Motor neuron (in vitro differentiated cells): ENCODE results near the gene DTX3L. TPM values are rescaled to one million over a fixed set of nuclear protein-coding genes. Genes with fewer than 3 reads are reported as not detected.

Experiments used
- ATAC-seq, 8 experiments: fragments of 200-7000 bp; cut with Tn5 transposase; replicated peaks in 6 of 8; 2 replicates each; pipeline ENCODE4 v1.8.0; 2021; ENCODE audit warnings: mild to moderate bottlenecking in 8 of 8, moderate library complexity in 8 of 8
- H3K27ac ChIP-seq, 2 donors: fragments of 250-450 bp; sonication (Bioruptor Pico); 2 replicates each; pipeline ENCODE4 v1.9.0; 2021; ENCODE audit warnings: antibody characterized with exemption in 2 of 2, mild to moderate bottlenecking in 2 of 2, moderate library complexity in 1 of 2
- H3K4me1 ChIP-seq, 2 donors: fragments of 250-450 bp; sonication (Bioruptor Pico); replicated peaks in 1 of 2; 2 replicates each; pipeline ENCODE4 v1.6.1; 2021; ENCODE audit warnings: antibody characterized with exemption in 2 of 2, mild to moderate bottlenecking in 2 of 2, moderate library complexity in 1 of 2
- H3K4me3 ChIP-seq, 5 donors: fragments of 250-450 bp; sonication (Bioruptor Pico); 2 replicates each; pipeline ENCODE4 v1.9.0; 2021; ENCODE audit warnings: antibody characterized with exemption in 5 of 5, mild to moderate bottlenecking in 5 of 5, moderate library complexity in 4 of 5
- WGBS, 10 experiments: fragments of 450-650 bp; shearing (Covaris generic); methylation state at CpG; one replicate each; pipeline ENCODE4 v1.0.0; 2022; 5-methylcytosine and 5-hydroxymethylcytosine counted together
- in situ Hi-C, 9 experiments: fragments of 400-800 bp; cut with MboI; loops; one replicate each; pipeline ENCODE4 v1.15.0; 2021; ENCODE audit warnings: low sequenced_read_pairs in 9 of 9, low pct_unique_long_range_greater_than_20kb in 2 of 9; ENCODE audit not compliant: unreplicated experiment in 9 of 9
- total RNA-seq, 8 experiments: library from RNA; unstranded; fragments of 300-600 nt; gene quantifications; 2 replicates each; pipeline versions ENCODE4 v1.2.3 to v1.2.4, GENCODE V29; 2022

The DTX3L gene
- total RNA-seq, 8 experiments from 2014 or later, result 0.11 to 51.3 (median 7.2) TPM

- in situ Hi-C loops, result no loop called here
- H3K4me1 ChIP-seq, result peaks cover 0 to 6% of the 10 kb centered on the region in 2 donors
- no peak overlapping the region for H3K27ac ChIP-seq
- ATAC-seq, result peak in 2 of 8 experiments; percentile 27 to 75
- 0 to 83% (median 54%) methylated on average over 1 to 3 of the region's 3 CpGs; no CpG with 5 or more reads in 3 of the 10 experiments for WGBS, 10 experiments
- H3K4me3 ChIP-seq, result no peak overlapping the region
These were observed 8.8 kb downstream of the DTX3L start for GRCh38 chr3:122572940-122573412.

DNA sequence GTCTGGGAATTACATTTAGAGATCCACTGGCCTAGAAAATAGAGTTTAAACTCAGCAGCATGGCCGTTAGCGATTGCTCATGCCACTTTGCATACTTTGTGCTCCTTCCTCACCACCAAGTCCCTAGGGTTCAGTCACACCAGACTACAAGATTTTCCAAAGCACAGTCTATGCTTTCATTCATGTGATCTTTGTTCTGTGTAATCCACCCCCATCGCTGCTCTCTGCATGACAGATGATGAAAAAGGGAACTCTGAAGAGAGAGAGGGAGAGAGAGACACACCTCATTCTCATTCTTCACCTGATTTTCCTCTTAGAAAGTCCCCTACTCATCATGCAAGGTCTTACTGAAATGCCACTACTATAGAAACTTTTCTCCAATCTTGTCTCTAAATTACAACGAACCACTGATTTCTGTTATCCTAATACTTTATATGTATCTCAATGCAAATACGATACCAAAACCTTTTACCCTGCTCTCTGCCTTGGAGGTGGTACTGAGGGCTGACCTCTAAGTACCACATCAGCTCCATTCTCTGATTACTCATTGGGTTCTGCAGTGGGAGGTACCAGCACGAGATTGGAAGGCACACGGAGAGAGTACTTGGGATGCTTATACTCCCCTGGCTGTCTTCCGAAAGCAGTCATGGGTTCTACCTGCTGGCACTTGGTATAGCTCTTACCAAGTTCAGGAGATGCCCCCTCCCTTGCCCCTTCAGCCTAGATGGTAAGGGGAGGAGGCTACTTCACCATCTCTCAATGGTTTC is 12.2 kb downstream of the DTX3L start:
- peak in 6 of 8 experiments; percentile 33 to 88 (median 62) for ATAC-seq
- WGBS, 10 experiments, result 33 to 72% (median 57%) methylated on average over 1 to 8 of the region's 8 CpGs; no CpG with 5 or more reads in 1 of the 10 experiments
- H3K27ac ChIP-seq, result no peak overlapping the region
- peaks cover 0 to 6% of the 10 kb centered on the region in 2 donors for H3K4me1 ChIP-seq
- H3K4me3 ChIP-seq, result no peak overlapping the region
- in situ Hi-C loops, result no loop called here

- H3K27ac ChIP-seq, result no peak within 1 kb of the TSS
- ATAC-seq, result peak in 3 of 8 experiments; percentile 57 to 70 (median 63)
- WGBS, 10 experiments, result 3 to 83% (median 65%) methylated on average over 2 to 19 of the region's 40 CpGs; no CpG with 5 or more reads in 1 of the 10 experiments
- H3K4me3 ChIP-seq, result no peak within 1 kb of the TSS
- in situ Hi-C loops, result no loop called here
- peaks cover 0 to 6% of the 10 kb centered on the region in 2 donors for H3K4me1 ChIP-seq
These were observed 13.4 kb downstream of the DTX3L start, which contains the start of gene PARP15 for GRCh38 chr3:122577409-122578031. Gene PARP15, plus strand, starts transcription at chr3:122577650. Its CDS starts 18 bp downstream, at chr3:122577668.

DNA sequence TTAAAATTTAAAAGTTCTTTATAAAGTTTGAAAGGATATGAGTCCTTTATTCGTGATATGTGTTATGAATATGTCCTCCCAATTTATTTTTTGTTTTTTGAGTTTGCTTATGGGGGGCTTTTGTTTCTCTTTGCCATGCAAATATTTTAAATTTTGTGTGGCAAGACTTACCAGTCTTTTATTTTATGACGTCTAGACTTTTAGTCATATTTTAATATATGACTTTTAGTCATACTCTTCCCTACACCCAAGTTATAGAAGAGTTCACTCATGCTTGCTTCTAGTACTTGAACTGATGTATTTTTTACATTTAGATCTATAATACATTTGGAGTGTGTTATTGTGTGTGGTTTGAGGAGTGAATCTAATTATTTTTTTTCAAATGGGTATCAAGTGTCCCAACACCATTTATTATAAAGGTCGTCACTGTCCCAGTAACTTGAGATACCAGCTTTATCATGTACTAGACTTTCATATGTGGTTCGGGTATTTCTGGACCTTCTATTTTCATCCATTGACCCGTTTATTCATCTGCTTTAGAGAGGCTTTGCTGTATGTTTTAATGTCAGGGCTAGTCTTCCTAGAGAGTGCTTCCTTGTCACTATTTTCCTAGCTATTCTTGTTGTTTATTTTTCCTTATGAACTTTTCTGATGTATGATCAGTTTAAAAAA is 14.1 kb downstream of the DTX3L start:
- no peak overlapping the region for H3K27ac ChIP-seq
- WGBS, 10 experiments, result 27 to 80% (median 67%) methylated on average over 2 to 5 of the region's 5 CpGs; no CpG with 5 or more reads in 1 of the 10 experiments
- peak in 1 of 8 experiments; percentile 9 for ATAC-seq
- in situ Hi-C loops, result no loop called here
- H3K4me1 ChIP-seq, result peaks cover 0 to 6% of the 10 kb centered on the region in 2 donors
- H3K4me3 ChIP-seq, result no peak overlapping the region

DNA sequence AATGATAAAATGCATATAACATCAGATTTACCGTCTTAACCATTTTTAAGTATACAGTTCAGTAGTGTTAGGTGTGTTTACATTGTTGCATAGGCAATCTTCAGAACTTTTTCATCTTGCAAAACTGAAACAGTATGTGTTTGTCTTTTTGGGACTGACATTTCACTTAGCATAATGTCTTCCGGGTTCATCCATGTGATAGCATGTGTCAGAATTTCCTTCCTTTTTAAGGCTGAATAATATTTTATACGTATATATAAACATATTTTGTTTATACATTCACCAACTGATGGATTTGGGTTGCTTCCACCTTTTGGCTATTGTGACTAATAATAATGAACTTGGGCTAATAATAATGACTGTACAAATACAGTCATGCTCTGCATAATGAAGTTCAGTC is 16.3 kb downstream of the DTX3L start:
- no peak overlapping the region for H3K4me3 ChIP-seq
- WGBS, 10 experiments, result 22 to 88% (median 62%) methylated on average over 2 to 3 of the region's 3 CpGs
- H3K4me1 ChIP-seq, result peaks cover 0 to 6% of the 10 kb centered on the region in 2 donors
- no peak for ATAC-seq
- H3K27ac ChIP-seq, result no peak overlapping the region
- in situ Hi-C loops, result no loop called here

DNA sequence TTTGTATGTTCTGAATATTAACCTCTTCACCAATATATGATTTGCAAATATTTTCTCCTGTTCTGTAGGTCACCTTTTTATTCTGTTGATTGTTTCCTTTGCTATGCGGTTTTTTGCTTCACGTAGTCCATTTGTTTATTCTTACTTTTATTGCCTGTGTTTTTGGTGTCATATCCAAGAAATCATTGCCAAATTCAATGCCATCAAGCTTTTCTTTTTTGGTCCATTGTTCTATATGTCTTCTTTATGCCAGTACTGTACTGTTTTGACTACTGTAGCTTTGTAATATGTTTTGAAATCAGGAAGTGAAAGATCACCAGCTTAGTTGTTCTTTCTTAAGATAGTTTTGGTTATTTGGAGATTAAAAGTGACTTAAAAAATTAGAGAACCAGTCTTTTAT is 17.5 kb downstream of the DTX3L start:
- H3K4me3 ChIP-seq, result no peak overlapping the region
- H3K27ac ChIP-seq, result no peak overlapping the region
- in situ Hi-C loops, result no loop called here
- ATAC-seq, result no peak
- 53 to 100% (median 93%) methylated on average over 1 to 2 of the region's 2 CpGs; no CpG with 5 or more reads in 1 of the 10 experiments for WGBS, 10 experiments
- no peaks in the 10 kb centered on the region for H3K4me1 ChIP-seq

- Histone ChIP-seq H3K4me1 (no peaks in the 10 kb centered on the region), H3K4me3 (no peak overlapping the region), H3K27ac (no peak overlapping the region)
- WGBS, 10 experiments, result 0 to 100% (median 82%) methylated on average over 1 of the region's 1 CpG
- no peak for ATAC-seq
- in situ Hi-C loops, result no loop called here
These were observed 18.3 kb downstream of the DTX3L start for GRCh38 chr3:122582390-122582789.

- 0 to 88% (median 46%) methylated on average over 1 of the region's 1 CpG; no CpG with 5 or more reads in 4 of the 10 experiments for WGBS, 10 experiments
- Histone ChIP-seq H3K27ac (no peak overlapping the region), H3K4me1 (no peaks in the 10 kb centered on the region), H3K4me3 (no peak overlapping the region)
- ATAC-seq, result no peak
- in situ Hi-C loops, result no loop called here
These were observed 22.0 kb downstream of the DTX3L start for GRCh38 chr3:122586098-122586497.

DNA sequence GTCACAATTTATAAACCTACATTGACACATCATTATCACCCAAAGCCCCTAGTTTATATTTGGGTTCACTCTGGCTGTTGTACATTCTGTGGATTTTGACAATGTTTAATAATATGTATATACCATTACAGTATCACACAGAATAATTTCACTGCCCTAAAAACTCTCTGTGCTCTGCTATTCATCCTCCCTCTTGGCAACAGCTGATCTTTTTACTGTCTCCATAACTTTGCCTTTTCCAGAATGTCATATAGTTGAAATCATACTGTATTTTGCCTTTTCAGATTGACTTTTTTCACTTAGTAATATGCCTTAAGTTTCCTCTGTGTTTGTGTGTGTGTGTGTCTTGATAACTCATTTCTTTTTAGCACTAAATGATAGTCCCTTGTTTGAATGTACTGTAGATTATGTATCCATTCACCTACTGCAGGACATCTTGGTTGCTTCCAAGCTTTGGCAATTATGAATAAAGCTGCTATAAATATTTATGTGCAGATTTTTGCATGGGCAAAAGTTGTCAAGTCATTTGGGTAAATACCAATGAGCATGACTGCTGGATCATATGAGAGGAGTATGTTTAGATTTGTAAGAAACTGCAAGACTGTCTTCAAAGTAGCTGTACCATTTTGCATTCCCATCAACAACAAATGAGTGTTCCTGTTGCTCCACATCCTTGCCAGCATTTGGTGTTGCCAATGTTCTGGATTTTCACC is 22.8 kb downstream of the DTX3L start:
- Histone ChIP-seq H3K27ac (no peak overlapping the region), H3K4me3 (no peak overlapping the region), H3K4me1 (peaks cover 0 to 2% of the 10 kb centered on the region in 2 donors)
- peak in 3 of 8 experiments; percentile 66 to 85 (median 85) for ATAC-seq
- in situ Hi-C loops, result no loop called here

DNA sequence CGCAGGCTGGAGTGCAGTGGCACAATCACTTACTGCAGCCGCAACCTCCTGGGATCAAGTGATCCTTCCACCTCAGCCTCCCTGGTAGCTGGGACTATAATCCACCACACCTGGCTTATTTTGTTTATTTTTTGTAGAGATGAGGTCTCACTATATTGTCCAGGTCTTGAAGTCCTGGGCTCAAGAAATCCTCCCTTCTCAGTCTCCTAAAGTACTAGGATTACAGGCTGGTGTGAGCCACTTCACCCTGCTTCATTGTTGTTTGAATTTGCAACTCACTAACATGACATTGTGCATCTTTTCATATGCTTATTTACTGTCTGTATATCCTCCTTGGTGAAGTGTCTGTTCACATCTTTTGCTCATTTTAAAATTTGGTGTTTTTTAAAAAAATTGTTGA is 23.4 kb downstream of the DTX3L start:
- no peak overlapping the region for H3K4me3 ChIP-seq
- H3K4me1 ChIP-seq, result peaks cover 0 to 2% of the 10 kb centered on the region in 2 donors
- no peak for ATAC-seq
- in situ Hi-C loops, result no loop called here
- 35 to 100% (median 43%) methylated on average over 1 to 2 of the region's 2 CpGs; no CpG with 5 or more reads in 3 of the 10 experiments for WGBS, 10 experiments
- H3K27ac ChIP-seq, result no peak overlapping the region

GRCh38 chr3:122589297-122589696 is 25.2 kb downstream of the DTX3L start:
- WGBS, 10 experiments, result 33 to 100% (median 64%) methylated on average over 1 to 5 of the region's 5 CpGs; no CpG with 5 or more reads in 1 of the 10 experiments
- no peak overlapping the region for H3K4me3 ChIP-seq
- in situ Hi-C loops, result no loop called here

GRCh38 chr3:122590610-122591009 is 26.5 kb downstream of the DTX3L start:
- Histone ChIP-seq H3K4me3 (no peak overlapping the region), H3K4me1 (peaks cover 0 to 2% of the 10 kb centered on the region in 2 donors), H3K27ac (peak overlapping the region in 1 of 2 donors; percentile 47)
- in situ Hi-C loops, result no loop called here
- ATAC-seq, result peak in 3 of 8 experiments; percentile 49 to 58 (median 58)
- WGBS, 10 experiments, result 13 to 94% (median 38%) methylated on average over 1 to 2 of the region's 2 CpGs; no CpG with 5 or more reads in 1 of the 10 experiments

More at GRCh38 chr3:122589297-122589696, 25.2 kb downstream of the DTX3L start:
- Histone ChIP-seq H3K4me1 (peaks cover 0 to 2% of the 10 kb centered on the region in 2 donors), H3K27ac (no peak overlapping the region)
- ATAC-seq, result no peak
